Globus pallidus (tissue), 1 donor: ENCODE results near the gene FIBCD1.

Source experiments
- DNase-seq: peaks from one replicate; pipeline ENCODE4 v3.0.0-alpha.2; 2015; ENCODE audit warnings: low spot score

Gene FIBCD1

GRCh38 chr9:130936285-130937117 lies 2.5 kb downstream of the FIBCD1 start:
- no peak for DNase-seq

- no peak for DNase-seq
Measured at GRCh38 chr9:130935648-130936271, 3.3 kb downstream of the FIBCD1 start.

DNA sequence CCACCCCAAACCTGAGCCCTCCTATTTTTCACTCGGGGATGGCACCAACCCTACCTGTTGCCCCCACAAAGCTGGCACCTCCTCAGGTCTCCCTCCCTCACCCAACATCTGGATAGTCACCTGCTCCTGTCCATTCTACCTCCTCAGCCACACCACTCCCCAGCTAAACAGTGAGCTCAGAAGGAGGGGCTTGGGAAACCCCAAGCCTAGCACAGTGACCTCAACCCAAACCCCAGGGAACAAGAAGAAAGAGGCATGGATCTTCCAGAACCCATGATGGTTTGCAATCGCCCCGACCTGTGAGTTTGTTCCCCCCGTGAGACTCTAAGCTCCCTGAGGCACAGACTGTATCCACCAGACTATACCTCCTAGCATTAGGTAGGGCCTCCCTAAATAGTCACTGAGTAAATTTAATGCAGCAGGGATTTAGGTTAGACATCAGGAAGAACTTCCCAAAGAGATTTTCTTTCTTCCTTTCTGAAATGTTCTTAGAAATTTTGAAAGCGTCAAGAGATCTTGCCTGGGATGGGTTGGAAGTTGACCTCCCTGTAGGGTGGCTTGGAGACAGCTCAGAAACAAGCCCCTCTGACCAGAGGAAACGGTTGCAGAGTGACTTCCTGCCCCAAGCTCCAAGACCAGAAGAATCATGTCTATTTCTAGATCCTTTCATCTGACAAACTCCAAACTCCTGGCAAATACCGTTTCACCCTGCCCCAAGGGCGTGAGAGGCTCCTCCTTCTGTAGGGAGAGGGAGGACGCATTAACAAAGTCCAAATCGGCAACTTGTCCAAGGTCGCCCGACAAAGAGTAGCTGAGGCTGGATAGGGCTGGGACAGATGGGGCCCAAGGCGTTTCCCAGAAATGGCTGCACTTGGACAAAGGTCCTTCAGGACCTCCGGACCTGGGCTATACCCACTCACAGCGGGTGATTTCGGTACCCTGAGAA lies 4.1 kb downstream of the FIBCD1 start:
- DNase-seq = no peak

GRCh38 chr9:130934246-130934645 lies 4.8 kb downstream of the FIBCD1 start:
- DNase-seq = no peak

DNA sequence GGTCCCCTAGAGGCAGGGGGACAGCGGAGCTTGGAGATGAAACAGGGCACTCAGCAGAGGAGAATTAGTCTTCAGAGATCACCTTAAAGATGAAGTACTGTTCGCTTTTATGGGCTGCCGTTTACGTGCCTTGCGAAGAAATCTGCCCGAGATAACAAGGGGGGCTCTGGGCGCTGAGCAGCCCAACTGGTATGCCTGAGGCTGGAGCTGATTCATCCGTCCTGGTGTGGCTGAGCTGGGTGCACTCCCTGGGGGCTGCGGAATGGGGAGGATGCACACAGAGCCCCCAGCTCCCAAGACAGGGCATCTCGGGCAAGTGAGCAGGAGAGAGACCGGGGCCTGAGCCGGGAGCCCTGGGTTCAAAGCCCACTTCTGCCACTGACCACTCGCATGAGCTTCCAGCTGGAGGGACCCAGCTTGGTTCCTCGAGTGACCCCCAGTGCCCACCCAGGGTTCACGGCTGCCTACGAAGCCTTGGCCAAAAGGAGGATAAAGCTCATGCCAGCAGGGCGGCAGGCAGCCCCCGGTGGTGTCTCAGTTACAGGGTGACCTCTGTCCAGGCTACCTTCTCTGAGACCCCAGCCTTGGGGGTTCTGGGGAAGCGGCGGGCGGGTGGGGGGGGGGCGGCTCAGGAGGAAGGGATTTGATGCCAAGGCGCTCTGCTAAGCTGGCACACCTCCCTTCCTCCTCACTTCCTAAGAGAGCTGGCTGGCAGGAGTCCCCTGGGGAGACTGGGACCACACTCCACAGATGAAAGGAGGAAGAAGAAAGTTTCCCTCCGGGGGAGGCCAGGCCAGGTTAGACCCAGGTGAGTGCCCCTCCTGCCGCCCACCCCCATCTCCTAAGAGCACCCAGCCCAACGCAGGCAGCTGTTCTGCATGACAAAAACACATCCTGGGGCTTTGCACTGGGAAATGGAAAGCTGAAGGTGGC lies 5.7 kb downstream of the FIBCD1 start:
- no peak for DNase-seq

DNA sequence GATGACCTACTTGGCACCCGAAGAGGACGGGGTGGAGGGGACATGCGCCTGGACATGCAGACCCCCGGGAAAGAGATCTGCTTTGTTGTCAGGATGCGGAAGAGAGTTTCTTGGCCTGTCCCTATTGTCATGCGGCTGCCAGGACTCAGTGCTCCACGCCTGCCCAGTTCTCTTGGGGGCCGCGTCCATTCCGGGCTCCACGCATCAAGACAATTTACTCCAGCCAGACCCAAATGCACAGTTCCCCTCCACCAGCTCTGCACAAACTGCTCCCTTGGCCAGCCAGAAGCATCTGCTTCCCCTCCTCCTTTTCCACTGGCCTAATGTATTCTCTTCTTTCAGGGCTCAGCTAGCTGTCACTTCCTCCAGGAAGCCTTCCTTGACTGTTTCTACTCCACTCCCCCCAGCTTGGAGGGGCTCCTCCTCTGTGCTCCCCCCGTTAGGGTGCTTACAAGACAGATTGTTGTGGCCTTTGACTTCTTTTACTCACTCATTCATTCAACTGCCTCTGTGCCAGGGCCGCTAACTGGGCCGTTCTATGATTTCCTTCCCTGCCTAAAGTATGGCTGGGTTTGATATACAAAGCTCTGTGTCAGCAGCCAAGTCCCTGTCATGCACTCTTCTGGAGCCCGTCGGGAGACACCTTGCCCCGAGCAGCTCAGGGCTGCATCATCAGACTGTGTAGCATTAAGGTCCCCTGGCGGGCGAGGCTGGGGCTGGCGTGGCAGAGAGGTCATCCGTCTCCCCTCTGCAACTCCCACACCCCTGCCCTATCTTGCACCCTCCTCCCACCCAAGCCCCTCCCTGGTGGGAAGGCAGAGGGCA lies 6.6 kb downstream of the FIBCD1 start:
- no peak for DNase-seq

GRCh38 chr9:130931508-130932254 lies 7.4 kb downstream of the FIBCD1 start:
- no peak for DNase-seq

- DNase-seq = no peak
Measured at GRCh38 chr9:130930804-130931349, 8.2 kb downstream of the FIBCD1 start.

- no peak for DNase-seq
Measured at GRCh38 chr9:130930132-130930803, 8.8 kb downstream of the FIBCD1 start.

- DNase-seq = no peak
Measured at GRCh38 chr9:130929571-130930038, 9.4 kb downstream of the FIBCD1 start.

DNA sequence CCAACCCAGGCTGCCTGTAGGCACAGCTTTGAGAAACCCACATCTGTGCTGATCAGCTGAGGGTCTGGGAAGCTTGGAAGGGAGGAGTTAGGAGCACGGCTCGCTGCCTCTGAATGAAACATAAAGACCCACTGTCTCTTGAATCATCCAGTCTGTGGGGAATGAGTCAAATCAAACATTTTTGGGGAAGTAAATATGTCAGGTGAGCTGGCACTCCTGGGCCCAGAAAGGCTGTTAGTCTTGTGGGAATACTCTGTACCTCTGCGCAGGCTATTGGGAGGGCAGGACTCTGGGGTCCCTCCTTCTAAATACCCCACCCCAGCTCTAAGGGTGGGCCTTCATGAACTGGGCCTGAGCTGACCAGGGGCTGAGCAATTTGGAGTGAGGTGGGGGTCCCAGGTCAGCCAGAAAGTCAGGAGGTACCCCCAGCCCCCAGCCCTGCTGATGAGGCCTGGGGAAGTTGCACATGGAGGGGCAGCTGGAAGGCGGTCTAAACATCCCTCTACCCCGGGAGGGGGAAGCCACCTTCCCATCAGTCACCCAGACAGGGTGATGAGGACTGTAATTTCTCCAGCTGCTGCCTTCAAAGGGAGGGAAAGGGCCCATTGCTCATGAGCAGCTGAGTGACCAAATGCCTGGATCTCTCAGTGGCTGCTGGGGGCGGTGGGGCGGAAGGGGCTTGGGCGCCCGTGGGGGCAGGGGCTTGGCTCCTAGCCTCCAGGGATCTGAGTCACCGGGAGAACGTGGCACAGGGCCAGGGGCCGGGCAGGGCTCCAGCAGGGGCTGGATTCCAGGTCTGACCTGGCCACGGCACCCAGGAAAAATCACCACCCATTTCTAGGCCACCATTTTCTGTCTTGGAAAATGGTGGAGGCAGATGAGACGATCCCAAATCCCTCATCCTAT lies 10.8 kb downstream of the FIBCD1 start:
- DNase-seq = no peak

GRCh38 chr9:130927338-130927737 lies 11.7 kb downstream of the FIBCD1 start:
- no peak for DNase-seq

DNA sequence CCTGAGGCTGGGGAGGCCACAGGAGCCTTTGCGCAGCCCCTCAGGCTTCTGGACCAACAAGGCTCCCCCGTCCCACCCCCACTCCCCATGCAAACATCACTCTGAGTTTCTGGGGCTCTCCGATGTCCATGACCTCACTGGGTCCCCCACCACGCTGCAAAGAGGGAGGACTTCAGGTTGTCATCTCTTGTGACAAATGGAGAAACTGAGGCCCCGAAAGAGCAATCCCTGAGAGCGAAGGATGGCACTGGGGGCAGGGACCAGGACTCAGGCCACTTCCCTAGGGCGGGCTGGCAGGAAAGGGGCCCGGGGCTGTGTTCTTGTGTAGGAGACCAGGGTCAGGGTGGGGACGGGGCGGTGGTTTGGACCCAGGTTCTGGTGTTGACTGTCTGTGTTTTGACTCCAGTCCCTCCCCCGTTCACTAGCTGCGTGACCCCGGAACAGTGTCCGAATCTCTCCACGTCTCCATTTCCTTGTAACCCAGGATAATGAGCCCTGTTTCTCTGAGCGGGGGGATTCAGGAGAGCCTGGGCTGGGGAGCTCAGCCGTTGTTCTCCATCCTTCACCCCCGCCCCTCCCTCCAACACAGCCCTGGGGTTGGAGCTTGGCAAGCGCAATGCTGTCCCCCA lies 13.9 kb downstream of the FIBCD1 start:
- DNase-seq = no peak

- no peak for DNase-seq
Measured at GRCh38 chr9:130924448-130924788, 14.6 kb downstream of the FIBCD1 start.

DNA sequence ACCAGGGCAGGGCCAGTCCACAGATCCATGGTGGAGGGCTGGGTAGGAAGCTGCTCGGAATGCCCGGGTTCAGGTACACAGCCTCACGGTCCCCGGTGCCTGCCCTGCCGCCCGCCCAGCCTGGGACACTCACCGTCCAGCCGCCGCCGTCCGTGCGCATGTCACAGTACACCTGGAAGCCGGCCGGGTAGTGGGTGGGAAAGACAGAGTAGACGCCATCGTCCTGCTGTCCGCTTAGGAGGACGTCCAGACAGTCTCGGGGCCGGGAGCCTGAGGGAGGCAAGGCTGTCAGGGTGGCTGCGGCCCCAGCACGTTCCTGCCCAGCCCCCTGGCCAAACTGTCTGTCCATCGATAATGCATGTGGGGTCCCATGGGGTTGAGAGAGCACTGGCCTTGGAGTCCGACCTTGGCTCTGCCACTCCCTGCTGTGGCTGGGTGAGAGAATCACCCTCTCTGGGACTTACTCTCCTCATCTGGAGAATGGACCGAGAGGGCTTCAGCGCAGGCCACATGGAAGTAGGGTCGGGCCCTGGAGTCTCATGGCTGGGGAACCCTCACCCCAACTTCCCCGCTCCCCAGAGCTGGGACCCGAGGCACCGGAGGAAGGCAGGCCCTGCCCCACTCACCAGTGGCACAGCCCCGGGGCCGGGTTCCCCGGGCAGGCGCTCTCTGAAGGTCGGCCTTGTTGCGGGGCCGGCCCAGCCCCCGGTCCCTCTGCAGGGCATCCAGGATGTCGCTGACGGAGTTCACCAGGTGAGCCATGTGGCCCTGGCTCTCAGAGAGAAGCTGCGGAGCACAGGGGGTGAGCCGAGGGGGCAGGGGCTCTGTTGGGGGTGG lies 15.2 kb downstream of the FIBCD1 start:
- no peak for DNase-seq

DNA sequence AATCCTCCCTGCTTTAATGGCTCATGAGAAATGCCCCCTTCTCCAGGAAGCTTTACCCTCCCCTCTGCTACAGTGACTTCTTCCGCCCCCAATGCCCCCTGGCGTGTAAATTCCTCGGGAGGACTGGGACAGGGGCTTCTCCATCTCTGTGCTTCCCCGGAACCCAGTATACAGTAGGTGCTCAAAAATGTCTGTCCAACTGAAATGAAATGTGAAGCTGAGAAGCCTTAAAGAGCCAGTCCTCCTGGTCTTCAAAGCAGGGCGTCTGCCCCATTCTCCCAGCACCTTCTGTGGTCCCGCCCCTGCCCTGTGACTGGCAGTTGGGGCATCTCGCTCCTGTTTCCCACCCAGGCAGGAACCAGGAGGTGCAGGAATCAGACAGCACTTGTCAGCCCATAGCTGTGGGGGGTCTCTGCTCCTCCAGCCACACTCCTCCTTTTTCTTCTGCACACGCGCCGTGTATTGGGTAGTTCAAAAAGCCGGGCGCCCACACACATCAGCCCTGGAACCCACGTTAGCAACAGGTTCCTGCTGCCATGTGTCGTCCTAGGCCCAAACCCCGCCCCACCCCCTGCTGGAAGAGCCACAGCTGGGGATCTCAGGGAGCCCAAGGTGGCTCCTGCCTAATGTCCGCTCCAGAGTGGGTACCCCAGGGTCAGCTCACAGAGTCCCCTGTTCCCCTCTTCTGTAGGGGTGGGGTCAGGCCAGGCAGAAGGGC lies 16.0 kb downstream of the FIBCD1 start:
- no peak for DNase-seq
